ENCODE data around the gene TRPM5.

- TF ChIP-seq CTCF (IDR thresholded peaks at IDR 0.05; ENCODE audit: insufficient read depth, low read depth, low read length) (no peak), EZH2 (IDR thresholded peaks at IDR 0.05; ENCODE audit: insufficient read depth, low read length) (no peak)
Observed at GRCh38 chr11:2435288-2436012, 8.9 kb downstream of the TRPM5 start.

All from astrocyte (in vitro differentiated cells and primary cell).